Fibroblast of pulmonary artery (primary cell): Measurements from ENCODE around the gene RPS6KA6.

Experiments
- DNase-seq: peaks from one replicate; pipeline ENCODE4 v3.0.0-alpha.2; 2010; ENCODE audit warnings: low read depth
- H3K4me3 ChIP-seq: replicated peaks from 2 replicates; pipeline ENCODE4 v1.5.1; 2011; ENCODE audit warnings: low read depth, mild to moderate bottlenecking, control low read depth, low read length, moderate library complexity
- TF ChIP-seq, protein P1 (sequence below): IDR thresholded peaks from 2 replicates; pipeline ENCODE4 v1.5.1; 2011; ENCODE audit warnings: mild to moderate bottlenecking, control low read depth, low read length, inconsistent platforms; ENCODE audit errors: missing control alignments

Gene RPS6KA6

DNA sequence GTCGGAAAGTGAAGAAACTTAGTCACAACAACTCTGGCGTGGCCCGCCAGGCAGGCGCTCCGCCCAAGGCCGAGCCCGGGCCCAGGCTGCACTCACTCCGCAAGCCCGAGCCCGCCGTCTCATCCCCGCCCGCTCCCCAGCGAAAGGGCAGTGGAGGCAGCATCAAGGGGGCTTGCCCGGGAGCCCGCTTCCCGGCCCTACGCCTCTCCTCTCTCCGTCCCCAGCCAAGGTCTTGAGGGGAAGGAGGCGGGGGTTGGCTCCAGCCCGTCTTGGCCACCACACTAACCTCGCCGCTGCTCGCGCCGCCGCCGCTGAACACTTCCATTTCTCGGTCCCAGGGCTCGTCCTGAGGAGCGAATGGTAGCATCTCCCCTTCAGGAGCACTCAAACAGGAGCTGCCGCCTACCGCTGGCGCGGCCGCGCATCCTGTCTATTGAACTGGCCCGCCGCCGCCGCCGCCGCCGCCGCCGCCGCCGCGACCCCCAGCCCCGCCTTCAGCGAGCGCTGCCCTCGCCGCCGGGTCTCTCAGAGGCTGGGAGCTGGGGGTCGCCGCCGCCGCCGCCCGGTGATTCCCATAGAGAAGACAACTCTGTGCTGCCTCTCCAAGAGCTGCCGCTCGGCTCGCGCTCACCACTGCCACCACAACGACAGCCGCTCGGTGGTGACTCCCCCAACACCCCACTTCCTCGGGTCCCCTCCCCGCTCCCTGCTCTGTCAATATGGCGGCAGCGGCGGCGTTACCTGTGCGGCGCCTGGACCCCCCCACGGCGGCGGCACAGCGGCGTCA, at the start of gene RPS6KA6:
RPS6KA6 (minus strand) TSS at position 667 of the 787 bp plus-strand sequence; CDS start at position 367, 300 bp downstream.
- peak; percentile 15 for DNase-seq
- TF ChIP-seq, protein P1, sequence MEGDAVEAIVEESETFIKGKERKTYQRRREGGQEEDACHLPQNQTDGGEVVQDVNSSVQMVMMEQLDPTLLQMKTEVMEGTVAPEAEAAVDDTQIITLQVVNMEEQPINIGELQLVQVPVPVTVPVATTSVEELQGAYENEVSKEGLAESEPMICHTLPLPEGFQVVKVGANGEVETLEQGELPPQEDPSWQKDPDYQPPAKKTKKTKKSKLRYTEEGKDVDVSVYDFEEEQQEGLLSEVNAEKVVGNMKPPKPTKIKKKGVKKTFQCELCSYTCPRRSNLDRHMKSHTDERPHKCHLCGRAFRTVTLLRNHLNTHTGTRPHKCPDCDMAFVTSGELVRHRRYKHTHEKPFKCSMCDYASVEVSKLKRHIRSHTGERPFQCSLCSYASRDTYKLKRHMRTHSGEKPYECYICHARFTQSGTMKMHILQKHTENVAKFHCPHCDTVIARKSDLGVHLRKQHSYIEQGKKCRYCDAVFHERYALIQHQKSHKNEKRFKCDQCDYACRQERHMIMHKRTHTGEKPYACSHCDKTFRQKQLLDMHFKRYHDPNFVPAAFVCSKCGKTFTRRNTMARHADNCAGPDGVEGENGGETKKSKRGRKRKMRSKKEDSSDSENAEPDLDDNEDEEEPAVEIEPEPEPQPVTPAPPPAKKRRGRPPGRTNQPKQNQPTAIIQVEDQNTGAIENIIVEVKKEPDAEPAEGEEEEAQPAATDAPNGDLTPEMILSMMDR, result no peak
- peak within 1 kb of the TSS; percentile 59 for H3K4me3 ChIP-seq

GRCh38 chrX:84224741-84225140, 36.7 kb upstream of the RPS6KA6 start:
- no peak for DNase-seq
- H3K4me3 ChIP-seq, result no peak overlapping the region
- TF ChIP-seq, protein P1, result no peak

DNA sequence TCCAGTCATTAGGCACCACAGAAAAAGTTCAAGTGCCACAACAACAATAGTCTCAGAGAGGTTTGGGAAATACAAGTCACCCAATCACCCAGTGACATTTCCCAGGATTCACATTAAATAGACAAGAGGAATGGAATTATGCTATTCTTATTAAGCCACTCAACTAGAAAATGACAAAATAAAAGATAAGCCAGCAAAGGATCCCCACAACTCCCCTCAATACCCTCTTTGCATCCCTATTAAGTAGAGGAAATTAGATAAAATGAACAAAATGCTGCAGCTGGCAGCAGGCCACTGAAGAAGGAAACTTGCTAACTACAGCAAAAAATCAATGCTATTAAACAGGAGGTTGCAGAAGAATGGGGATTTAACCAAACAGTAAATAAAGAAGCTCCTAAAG, 35.3 kb upstream of the RPS6KA6 start:
- TF ChIP-seq, protein P1, result no peak
- no peak overlapping the region for H3K4me3 ChIP-seq
- no peak for DNase-seq

- TF ChIP-seq, protein P1, result no peak
- no peak overlapping the region for H3K4me3 ChIP-seq
- no peak for DNase-seq
Measured at GRCh38 chrX:84221181-84221580, 33.2 kb upstream of the RPS6KA6 start.

DNA sequence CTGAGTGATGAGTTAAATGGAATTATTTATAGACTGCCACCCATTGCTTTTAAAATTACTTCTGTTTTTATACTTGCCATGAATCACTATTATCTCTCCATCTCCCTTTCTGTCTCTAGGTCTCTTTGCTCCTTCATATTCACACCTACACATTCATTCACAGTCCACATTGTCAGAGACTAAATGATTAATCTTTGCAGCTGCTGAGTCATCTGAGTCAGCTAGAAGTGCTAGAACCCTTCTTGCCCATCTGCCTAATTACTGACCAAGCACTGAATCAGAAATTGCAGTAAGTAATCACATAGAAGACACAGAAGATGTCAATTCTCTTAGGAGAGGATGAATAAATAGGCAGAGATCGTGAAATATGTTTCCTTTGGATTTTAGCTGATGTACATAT, 31.6 kb upstream of the RPS6KA6 start:
- no peak overlapping the region for H3K4me3 ChIP-seq
- TF ChIP-seq, protein P1, result no peak
- no peak for DNase-seq

- TF ChIP-seq, protein P1, result no peak
- H3K4me3 ChIP-seq, result no peak overlapping the region
- DNase-seq, result no peak
Measured at GRCh38 chrX:84218726-84219125, 30.7 kb upstream of the RPS6KA6 start.

GRCh38 chrX:84216881-84217280, 28.9 kb upstream of the RPS6KA6 start:
- no peak overlapping the region for H3K4me3 ChIP-seq

More at GRCh38 chrX:84216881-84217280, 28.9 kb upstream of the RPS6KA6 start:
- DNase-seq, result no peak
- TF ChIP-seq, protein P1, result no peak
